ENCODE results near the gene MYL6B.

MYL6B gene

GRCh38 chr12:56124133-56124532, 28.3 kb upstream of the MYL6B start:
- DNase-seq = no peak

- DNase-seq = no peak
These were observed 25.6 kb upstream of the MYL6B start for GRCh38 chr12:56126732-56127239.

- no peak for DNase-seq
These were observed 24.9 kb upstream of the MYL6B start for GRCh38 chr12:56127485-56127887.

- peak; percentile 95 for DNase-seq
These were observed 24.3 kb upstream of the MYL6B start, which contains the start of gene ESYT1 for GRCh38 chr12:56127888-56128669. Gene ESYT1 (plus strand): TSS chr12:56128267. CDS start chr12:56128320, 53 bp downstream.

GRCh38 chr12:56128670-56129205, 23.6 kb upstream of the MYL6B start:
- no peak for DNase-seq

GRCh38 chr12:56129206-56129941, 23.0 kb upstream of the MYL6B start:
- peak; percentile 65 for DNase-seq

GRCh38 chr12:56129942-56130495, 22.4 kb upstream of the MYL6B start:
- DNase-seq = no peak

- DNase-seq = no peak
These were observed 21.5 kb upstream of the MYL6B start for GRCh38 chr12:56130876-56131275.

- no peak for DNase-seq
These were observed 17.5 kb upstream of the MYL6B start for GRCh38 chr12:56134897-56135296.

GRCh38 chr12:56137853-56138571, 14.4 kb upstream of the MYL6B start:
- DNase-seq = no peak

- DNase-seq = no peak
These were observed 10.2 kb upstream of the MYL6B start for GRCh38 chr12:56141946-56142784.

GRCh38 chr12:56143217-56143616, 9.2 kb upstream of the MYL6B start:
- DNase-seq = no peak

GRCh38 chr12:56143870-56144269, 8.5 kb upstream of the MYL6B start:
- no peak for DNase-seq

GRCh38 chr12:56145217-56145616, 7.2 kb upstream of the MYL6B start:
- no peak for DNase-seq

GRCh38 chr12:56146492-56147460, 5.6 kb upstream of the MYL6B start:
- DNase-seq = no peak

- no peak for DNase-seq
These were observed 1.8 kb upstream of the MYL6B start for GRCh38 chr12:56150563-56150962.

- peak; percentile 46 for DNase-seq
These were observed 685 bp upstream of the MYL6B start for GRCh38 chr12:56151672-56152131.

GRCh38 chr12:56152756-56153677, 630 bp downstream of the MYL6B start:
- DNase-seq = no peak

- DNase-seq = no peak
These were observed 1.3 kb downstream of the MYL6B start for GRCh38 chr12:56153678-56154065.

All from activated CD4-positive, alpha-beta T cell treated with anti-CD3 and anti-CD28 coated beads for 1 hour (primary cell).